ENCODE data around the gene STRN4. TPM values are rescaled to one million over a fixed set of nuclear protein-coding genes. Genes with fewer than 3 reads are reported as not detected.

The STRN4 gene
- total and polyA plus RNA-seq, 9 of the 15 experiments (the other 6 are each of a cell fraction or from before 2014, with no cell fraction given): 0.62 to 83.7 (median 36.9) TPM

DNA sequence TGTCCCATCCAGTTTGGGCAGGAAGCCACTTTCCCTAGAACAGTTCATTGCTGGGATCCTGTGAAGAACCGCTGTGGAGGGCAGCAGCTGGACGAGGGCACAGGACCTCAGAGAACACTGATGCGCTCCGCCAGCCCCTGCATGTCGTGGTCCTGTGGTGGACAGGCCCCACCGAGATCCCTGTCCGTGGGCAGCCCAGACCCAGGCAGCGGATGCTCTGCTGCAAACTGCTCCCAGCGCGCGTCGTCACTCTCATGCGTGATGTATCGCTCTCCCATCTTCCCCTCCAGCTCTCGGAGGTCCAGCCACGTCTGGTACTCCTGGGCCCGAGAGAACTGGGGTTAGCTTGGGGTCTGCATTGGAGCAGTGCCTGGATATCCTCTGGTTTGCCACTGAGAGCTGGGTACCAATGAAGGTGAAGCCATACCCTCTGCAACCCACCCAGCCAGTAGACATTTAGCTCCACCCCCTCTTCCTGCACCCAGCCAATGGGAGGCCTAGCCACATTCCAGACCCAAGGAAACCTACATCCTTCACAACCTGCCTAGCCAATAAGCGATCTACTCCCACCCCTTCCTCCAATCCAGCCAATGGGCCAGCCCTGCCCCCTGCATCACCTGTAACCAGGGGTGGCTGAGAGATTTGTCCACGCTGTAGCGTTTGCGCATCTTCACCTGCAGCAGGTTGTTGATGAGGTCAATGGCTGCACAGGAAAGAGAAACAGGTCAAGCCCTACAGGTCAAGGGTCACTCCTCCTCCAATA is 71.7 kb downstream of the STRN4 start:
- WGBS (ENCODE audit: insufficient coverage, low coverage, missing lambda C conversion rate): 97% methylated on average over 21 of the region's 21 CpGs
- no peaks in the 10 kb centered on the region for H3K27me3 ChIP-seq (ENCODE audit: control insufficient read depth in 2 of 2, insufficient read depth in 2 of 2, low read length in 2 of 2)
- peaks cover 4% of the 10 kb centered on the region; the same call in 1 of the 3 replicates for H3K79me2 ChIP-seq (ENCODE audit: control insufficient read depth, insufficient read depth, low read length)
- H3K36me3 ChIP-seq (ENCODE audit: control insufficient read depth, insufficient read depth, low read length): peaks cover 56% of the 10 kb centered on the region; the same call in 2 of the 3 replicates
- POLR2A ChIA-PET: interaction anchor here (0.6 to 0.7 kb wide), 3 partner anchors 13 to 110 kb away, joined by 3 to 4 read pairs (median 3); no protein-coding TSS in a partner anchor
- 0 out of 4 replicates have a peak overlapping the region, but pooled peaks of 1 of the 2 experiments have one; percentile 47 for H3K9ac ChIP-seq (ENCODE audit: insufficient read depth in 1 of 2, low read depth in 2 of 2, low read length in 2 of 2)
- H3K9me3 ChIP-seq (replicated peaks; ENCODE audit: control insufficient read depth, insufficient read depth, low read depth, low read length): no peaks in the 10 kb centered on the region
- TSS peak; percentile 73 for BruUV-seq (replicated peaks)
- no peaks in the 10 kb centered on the region for H3K9me1 ChIP-seq (ENCODE audit: control insufficient read depth, insufficient read depth, low read length)
- no peak overlapping the region for H3K27ac ChIP-seq (ENCODE audit: extremely low read depth, low read depth, low read length)
- ATAC-seq (peak; percentile 41; the same call in 2 of the 3 replicates), FAIRE-seq (no peak), DNase-seq (ENCODE audit: extremely low read depth in 1 of 4, low spot score in 3 of 4) (peak in 3 of 4 experiments; percentile 42 to 67 (median 62))
- H3K4me3 ChIP-seq: no peak overlapping the region
- H3K4me2 ChIP-seq (ENCODE audit: insufficient read depth, low read length): no peak overlapping the region
- H3K4me1 ChIP-seq (replicated peaks in 1 of 2; ENCODE audit: control insufficient read depth in 2 of 2, insufficient read depth in 2 of 2, low read length in 2 of 2): peaks cover 0 to 15% of the 10 kb centered on the region in 2 experiments; a peak in 3 of 5 replicates
- intact Hi-C loops (cut with micrococcal nuclease) (no loop called here), in situ Hi-C loops (cut with MboI) (no loop called here)
- no peak overlapping the region for H2AFZ ChIP-seq (ENCODE audit: low read depth, low read length)
- no peaks in the 10 kb centered on the region; the same call in 1 of the 2 replicates for H4K20me1 ChIP-seq (replicated peaks; ENCODE audit: control insufficient read depth, insufficient read depth, low read length)
- CTCF ChIA-PET (ENCODE audit: low intra/inter-chr PET ratio): no interaction called here
- no peak for TF ChIP-seq ZNF76 (CRISPR knock-in tag; IDR thresholded peaks at IDR 0.05; ENCODE audit: borderline replicate concordance)
- TF ChIP-seq ZNF263 (CRISPR knock-in tag; IDR thresholded peaks at IDR 0.05; ENCODE audit: borderline replicate concordance): 0 out of 2 replicates have a peak, but pooled peaks have one; percentile 3
- TF ChIP-seq ZBTB9 (CRISPR knock-in tag; IDR thresholded peaks at IDR 0.05): no peak
- no peak for TF ChIP-seq ZNF324 (CRISPR knock-in tag; IDR thresholded peaks at IDR 0.05)
- TF ChIP-seq CREM (IDR thresholded peaks at IDR 0.05; ENCODE audit: low read depth): peak; percentile 70
- TF ChIP-seq GATAD2A (IDR thresholded peaks at IDR 0.05): no peak
- peak; percentile 96 for TF ChIP-seq RFX5 (IDR thresholded peaks at IDR 0.05; ENCODE audit: low read depth, low read length)
- no peak for TF ChIP-seq TEAD2 (tag; IDR thresholded peaks at IDR 0.05)
- no peak for TF ChIP-seq MAFF (IDR thresholded peaks at IDR 0.05; ENCODE audit: low read length)
- no peak for TF ChIP-seq ZNF282 (CRISPR knock-in tag; IDR thresholded peaks at IDR 0.05)
- TF ChIP-seq, protein P1, sequence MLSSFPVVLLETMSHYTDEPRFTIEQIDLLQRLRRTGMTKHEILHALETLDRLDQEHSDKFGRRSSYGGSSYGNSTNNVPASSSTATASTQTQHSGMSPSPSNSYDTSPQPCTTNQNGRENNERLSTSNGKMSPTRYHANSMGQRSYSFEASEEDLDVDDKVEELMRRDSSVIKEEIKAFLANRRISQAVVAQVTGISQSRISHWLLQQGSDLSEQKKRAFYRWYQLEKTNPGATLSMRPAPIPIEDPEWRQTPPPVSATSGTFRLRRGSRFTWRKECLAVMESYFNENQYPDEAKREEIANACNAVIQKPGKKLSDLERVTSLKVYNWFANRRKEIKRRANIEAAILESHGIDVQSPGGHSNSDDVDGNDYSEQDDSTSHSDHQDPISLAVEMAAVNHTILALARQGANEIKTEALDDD (IDR thresholded peaks at IDR 0.05): no peak
- no peak for TF ChIP-seq BHLHE40 (IDR thresholded peaks at IDR 0.05; ENCODE audit: low read length)
- no peak for TF ChIP-seq ZNF232 (CRISPR knock-in tag; IDR thresholded peaks at IDR 0.05)
- TF ChIP-seq POU5F1 (IDR thresholded peaks at IDR 0.05; ENCODE audit: borderline replicate concordance, low read depth, low read length, partially characterized antibody): no peak
- no peak for TF ChIP-seq ILF3 (IDR thresholded peaks at IDR 0.05; ENCODE audit: borderline replicate concordance)
- TF ChIP-seq NFYB (IDR thresholded peaks at IDR 0.05; ENCODE audit: extremely low read depth, insufficient read length): peak; percentile 68
- no peak for TF ChIP-seq YY1 (IDR thresholded peaks at IDR 0.05; ENCODE audit: borderline replicate concordance in 1 of 3, control insufficient read depth in 1 of 3, extremely low read depth in 1 of 3, insufficient read depth in 3 of 3, insufficient read length in 1 of 3, insufficient replicate concordance in 2 of 3, low read depth in 1 of 3, low read length in 2 of 3)
- TF ChIP-seq TEAD4 (IDR thresholded peaks at IDR 0.05; ENCODE audit: low read length): no peak
- TF ChIP-seq TEAD4 (CRISPR knock-in tag; IDR thresholded peaks at IDR 0.05; ENCODE audit: borderline replicate concordance): no peak
- no peak for TF ChIP-seq CREB1 (IDR thresholded peaks at IDR 0.05)
- TF ChIP-seq CREB1 (CRISPR knock-in tag; IDR thresholded peaks at IDR 0.05): peak; percentile 53; the same call in 1 of the 2 replicates
- no peak for TF ChIP-seq SMAD2 (IDR thresholded peaks at IDR 0.05; ENCODE audit: low read depth, low read length)
